Fibroblast of skin of abdomen (primary cell): ENCODE measurements around the gene LZTR1.

Experiments used
- DNase-seq: peaks from one replicate; pipeline ENCODE4 v3.0.0-alpha.2; 2013

The LZTR1 gene

DNA sequence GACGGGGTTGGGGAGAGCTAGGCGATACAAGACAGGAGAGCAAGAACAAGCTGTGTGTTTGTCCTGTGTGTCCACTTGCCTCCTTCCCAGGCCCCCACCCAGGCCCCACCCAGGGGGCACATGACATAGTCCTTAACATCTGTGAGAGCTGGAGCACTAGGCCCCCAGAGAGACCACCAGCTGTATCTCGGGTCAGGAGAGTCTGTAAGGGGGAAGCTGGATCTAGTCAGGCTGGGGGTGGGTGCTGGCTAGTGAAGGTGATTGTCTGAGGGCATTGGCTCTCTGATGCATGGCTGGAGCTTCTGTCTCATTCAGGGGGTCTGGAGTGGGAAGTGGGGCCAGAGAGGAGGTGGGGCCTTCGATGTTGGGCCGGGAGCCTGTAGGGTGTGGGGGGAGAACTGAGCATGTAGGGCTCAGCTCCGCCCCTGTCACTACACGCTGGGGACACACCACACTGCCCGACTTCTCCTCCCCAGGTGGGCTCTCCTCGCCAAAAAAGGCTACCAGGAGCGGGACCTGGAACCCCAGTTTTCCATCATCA lies 33.4 kb downstream of the LZTR1 start:
- DNase-seq: no peak

DNA sequence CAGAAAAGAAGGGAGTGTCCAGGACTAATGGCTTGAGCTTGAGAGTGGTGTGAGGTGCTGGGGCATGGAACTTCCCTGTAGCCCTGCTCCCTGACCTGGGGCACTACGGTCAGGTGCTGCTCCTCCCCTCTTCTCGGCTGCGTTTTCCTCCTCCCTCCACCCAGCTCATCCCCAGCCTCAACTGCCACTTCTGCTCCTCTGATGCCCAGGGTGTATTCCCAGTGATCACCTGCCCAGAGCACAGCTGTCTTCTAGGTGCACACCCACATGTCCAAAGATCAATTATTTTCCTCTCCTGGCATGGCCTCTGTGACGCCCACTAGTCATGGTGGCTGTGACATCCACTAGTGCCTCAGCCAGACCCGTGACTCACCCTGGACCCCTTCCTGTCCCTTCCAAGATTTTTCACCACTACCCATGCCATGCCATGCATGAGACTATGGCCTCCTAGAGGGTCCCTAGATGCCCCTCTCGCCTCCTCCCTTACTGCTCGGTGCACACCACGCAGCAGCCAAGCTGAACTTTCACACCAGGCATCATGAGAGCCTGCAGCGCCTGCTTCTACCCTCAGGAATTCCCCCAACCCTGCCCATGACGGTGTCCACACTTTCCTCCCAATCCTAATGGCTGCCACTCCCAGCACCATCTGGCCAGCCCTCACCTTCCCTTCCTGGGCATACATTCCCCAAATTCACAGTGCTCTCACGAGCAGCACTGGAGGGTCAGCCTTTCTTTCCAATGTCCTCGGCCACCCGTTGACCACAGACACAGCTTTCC lies 34.7 kb downstream of the LZTR1 start:
- no peak for DNase-seq

DNA sequence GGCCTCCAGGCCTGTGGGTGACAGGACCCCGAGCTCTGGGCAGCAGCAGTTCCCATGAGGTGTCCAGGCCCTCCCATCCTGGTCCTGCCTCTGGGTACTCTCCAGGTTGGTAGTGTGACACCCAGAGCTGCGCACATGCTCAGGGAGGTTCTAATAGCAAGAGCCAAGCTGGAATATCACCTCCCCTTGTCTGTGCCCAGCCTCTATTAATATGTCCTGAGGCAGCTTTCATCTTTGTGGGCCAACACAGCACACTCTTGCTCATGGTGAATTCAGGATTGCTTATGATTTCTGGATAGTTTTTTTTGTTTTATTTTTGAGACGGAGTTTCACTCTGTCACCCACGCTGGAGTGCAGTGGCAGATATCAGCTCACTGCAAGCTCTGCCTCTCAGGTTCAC lies 36.2 kb downstream of the LZTR1 start:
- DNase-seq: no peak

DNA sequence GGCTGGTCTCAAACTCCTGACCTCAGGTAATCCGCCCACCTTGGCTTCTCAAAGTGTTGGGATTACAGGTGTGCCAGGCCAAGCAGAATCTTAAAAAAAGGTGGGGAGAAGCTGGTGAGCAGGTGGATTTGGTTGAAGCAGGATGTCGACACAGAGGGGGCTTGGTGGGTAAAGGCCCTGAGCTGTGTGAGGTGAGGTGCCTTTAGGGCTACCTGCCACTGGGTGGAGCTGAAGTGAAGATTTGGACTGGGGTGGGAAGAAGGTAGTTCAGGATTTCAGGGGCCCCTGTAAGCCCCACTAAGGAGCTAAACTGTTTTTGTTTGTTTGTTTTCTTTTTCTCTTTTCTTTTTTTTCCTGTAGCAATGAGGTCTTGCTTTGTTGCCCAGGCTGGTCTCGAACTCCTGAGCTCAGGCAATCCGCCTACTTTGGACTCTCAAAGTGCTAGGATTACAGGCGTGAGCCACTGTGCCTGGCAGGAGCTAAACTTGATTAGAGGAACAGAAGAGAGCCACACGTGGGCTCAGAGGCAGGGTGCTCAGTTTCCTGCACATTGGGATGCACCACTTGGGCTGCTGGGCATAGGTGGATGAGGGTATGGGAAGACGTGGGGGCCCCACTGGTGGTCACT lies 38.8 kb downstream of the LZTR1 start:
- DNase-seq: no peak

DNA sequence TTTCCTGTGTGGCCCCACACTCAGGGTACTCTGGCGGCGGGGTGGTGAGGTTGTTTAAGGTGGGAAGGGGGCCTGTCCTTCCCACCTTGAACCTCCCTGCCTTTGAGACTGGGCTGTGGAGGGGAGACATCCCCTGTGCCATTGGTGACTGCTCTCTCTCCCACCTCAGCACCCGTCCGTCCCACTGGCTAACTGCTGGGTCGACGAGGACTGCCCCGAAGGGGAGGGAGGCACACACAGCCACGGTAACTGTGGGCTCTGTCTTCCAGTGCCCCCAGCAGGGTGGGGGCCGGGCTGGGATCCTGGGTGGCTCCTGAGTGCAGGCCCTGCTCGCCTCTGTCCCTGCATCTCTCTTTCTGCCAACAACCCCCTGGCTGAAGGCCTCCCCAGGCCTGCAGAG lies 40.4 kb downstream of the LZTR1 start:
- no peak for DNase-seq

DNA sequence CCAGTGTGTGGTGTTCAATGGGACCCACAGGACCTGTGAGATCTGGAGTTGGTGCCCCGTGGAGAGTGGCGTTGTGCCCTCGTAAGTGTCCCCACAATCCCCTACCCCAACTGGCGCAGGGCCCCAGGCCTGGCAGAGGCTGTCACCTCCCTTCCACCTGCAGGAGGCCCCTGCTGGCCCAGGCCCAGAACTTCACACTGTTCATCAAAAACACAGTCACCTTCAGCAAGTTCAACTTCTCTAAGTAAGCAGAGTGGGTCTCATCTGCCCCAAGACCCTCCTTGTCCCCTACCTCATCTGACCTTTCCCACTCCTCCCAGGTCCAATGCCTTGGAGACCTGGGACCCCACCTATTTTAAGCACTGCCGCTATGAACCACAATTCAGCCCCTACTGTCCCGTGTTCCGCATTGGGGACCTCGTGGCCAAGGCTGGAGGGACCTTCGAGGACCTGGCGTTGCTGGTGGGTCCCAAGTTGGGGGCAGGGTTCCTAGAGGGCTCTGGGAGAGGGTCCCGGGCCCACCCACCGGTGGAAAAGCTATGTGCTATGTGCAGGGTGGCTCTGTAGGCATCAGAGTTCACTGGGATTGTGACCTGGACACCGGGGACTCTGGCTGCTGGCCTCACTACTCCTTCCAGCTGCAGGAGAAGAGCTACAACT lies 41.0 kb downstream of the LZTR1 start:
- no peak for DNase-seq

DNA sequence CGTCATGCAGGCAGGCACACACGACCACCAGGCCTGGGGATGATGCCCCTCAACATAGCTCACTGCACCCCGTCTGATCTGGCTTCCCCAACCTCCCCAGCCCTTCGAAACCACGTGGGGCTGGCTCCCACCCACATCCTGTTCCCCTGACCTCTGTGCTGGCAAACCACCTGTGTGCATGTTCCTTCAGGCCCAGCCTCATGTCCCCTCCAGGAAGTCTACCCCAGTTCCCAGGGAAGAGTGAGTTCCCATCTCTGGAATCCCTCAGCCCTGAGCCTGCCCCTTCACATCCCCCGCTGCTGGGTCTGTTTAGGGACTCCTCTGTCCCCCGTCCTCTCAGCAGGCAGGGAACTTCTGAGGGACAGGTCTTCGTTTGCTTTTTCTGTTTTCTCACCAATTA lies 43.2 kb downstream of the LZTR1 start:
- DNase-seq: no peak

DNA sequence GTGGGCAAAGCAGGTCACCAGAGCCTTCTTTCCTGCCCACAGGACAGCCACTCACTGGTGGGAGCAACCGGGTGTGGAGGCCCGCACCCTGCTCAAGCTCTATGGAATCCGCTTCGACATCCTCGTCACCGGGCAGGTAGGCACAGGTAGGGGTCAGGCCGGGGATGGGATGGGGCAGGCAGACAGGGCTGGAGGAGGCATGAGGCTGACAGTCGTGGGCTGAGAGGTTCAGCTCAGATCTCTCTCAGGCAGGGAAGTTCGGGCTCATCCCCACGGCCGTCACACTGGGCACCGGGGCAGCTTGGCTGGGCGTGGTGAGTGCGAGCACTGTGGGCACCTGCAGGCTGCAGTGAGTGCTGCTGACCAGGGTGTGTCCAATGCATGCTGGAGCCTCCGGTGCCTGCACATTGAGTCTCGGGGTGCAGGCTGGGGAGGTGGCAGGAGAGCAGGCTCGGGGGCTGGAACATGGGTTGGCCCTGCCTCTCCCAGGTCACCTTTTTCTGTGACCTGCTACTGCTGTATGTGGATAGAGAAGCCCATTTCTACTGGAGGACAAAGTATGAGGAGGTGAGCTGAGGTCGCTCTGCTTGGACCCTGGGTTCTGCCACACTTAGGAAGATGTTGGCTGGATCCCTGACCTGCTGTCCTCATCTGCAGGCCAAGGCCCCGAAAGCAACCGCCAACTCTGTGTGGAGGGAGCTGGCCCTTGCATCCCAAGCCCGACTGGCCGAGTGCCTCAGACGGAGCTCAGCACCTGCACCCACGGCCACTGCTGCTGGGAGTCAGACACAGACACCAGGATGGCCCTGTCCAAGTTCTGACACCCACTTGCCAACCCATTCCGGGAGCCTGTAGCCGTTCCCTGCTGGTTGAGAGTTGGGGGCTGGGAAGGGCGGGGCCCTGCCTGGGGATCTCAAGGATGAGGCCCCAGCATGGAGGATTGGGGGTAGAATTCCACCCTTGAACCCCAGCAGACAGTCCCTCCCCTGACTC lies 44.0 kb downstream of the LZTR1 start:
- DNase-seq: no peak

DNA sequence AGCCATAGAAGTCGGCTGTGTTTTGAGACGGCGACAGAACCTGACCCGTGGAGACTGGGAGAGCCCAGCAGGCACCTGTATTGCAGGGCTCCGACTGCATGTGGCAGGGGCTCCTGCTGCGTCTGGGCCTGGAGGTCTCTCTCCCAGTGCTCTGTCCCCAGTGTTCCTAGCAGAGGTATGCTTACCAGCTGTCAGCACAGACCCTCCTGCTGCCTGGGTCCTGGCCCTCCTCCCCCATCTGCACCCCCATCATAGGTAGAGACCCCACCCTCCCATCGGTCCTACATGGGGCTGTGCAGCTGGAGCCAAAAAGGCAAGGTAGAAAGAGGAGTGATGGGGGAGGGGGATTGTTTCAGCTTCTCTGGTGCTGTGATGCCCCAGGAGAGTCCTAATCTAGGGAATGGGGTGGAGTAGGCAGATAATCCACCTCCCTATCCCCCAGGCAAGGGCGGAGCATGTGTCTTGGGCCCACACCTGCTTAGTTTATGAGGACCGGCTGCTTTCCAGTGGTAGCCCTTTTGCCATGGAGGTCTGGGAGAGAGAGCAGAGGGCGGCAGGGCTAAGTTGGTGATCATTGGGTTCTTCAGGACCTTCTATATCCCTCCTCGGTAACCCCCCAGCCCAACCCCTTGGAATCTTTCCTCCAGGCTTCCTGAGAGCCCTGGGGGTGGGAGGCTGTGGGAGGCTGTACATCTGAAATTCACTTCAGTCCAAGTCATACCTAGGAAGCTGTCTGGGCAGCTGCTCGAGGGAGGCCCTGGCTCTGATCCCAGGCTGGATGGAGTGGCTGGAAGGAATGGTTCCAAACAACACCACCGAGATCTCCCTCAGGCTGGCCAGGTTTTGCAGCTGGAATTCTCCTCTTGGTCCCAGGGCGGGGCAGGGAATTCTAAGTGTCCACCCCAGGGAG lies 44.9 kb downstream of the LZTR1 start:
- DNase-seq: peak; percentile 61

DNA sequence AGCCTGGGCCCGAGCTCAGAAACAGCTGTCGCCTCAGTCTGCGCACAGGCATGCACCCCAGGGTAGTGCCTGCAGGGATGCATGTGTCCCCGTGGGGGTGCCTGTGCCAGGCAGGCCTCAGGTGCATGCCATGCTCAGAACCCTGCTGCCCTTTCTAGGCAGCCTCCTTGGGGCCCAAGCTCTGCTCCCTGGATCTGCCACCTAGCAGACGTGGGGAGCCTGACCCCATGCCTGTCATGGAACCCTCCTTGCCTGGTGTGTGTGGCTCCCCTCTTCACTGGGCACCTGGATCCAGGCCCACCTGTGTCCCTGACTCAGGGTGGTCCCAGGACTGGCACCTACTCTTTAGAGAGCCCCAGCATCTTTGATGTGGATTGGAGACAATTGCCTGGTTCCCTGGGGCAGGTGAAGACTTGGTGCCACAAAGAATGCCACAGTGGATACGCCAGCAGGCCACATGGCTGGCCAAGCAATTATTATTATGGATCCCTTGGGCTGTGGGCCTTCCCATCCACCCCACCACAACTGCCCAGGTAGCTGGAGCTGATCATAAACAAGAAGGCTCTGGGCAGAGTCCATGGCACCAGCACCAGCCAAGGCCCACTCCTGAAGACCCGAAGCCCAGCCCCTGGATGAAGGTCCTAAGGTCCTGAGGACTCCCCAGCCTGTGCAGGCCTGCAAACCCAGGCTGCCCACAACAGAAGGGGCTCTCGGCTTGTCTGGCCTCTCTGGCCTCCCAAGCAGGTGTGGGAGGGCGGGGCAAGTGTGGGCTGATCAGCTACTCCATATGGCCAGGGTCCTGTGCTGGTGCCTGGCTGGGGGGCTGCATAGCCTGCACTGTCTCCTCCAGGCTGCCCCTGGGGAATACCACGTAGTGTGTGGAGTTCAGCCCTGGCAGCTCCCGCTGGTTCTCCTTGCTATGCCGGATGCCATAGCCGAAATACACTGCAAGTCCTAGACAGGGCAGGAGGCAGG lies 46.5 kb downstream of the LZTR1 start:
- no peak for DNase-seq

DNA sequence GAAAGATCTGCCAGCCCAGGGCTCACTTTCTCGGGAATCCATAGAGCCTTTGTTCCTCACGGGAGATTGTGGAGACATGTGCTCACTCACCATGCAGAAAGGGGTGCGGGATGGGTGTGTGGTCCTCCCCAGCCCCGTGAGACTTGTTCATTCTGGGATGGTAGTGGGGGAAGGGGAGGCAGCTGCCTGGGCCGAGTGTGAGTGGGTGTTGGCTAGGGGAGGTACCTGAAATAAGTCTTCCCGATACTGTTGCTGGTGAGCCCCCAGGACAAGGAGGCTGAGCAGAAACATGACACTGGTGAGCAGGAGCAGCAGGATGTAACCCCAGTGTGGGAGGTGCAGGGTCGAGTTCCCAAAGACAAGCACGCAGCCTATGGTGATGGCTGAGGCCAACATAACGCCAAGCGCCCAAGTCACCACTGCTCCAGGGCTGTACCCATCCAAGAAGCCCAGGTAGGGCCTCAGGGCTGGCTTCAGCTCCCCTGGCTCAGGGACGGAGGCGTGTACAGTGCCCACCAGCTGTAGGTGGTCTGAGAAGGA lies 47.5 kb downstream of the LZTR1 start:
- no peak for DNase-seq

DNA sequence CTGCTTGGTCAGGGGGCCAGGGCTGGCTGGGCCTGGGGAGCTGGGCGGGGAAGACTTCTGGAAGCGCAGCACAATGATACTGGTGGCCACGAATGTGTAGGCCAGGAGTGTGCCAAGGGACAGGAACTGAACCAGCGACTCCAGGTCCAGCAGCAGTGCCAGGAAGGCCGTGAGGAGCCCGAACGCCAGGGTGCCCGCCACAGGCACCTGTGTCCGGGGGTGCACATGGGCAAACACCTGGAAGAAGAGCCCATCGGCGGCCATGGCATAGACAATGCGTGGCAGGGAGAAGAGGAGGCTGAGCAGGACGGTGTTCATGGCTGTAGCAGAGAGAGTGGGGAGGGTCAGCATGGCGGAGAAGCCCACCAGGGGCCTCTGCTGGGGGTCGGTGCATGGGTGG lies 47.9 kb downstream of the LZTR1 start:
- no peak for DNase-seq

DNA sequence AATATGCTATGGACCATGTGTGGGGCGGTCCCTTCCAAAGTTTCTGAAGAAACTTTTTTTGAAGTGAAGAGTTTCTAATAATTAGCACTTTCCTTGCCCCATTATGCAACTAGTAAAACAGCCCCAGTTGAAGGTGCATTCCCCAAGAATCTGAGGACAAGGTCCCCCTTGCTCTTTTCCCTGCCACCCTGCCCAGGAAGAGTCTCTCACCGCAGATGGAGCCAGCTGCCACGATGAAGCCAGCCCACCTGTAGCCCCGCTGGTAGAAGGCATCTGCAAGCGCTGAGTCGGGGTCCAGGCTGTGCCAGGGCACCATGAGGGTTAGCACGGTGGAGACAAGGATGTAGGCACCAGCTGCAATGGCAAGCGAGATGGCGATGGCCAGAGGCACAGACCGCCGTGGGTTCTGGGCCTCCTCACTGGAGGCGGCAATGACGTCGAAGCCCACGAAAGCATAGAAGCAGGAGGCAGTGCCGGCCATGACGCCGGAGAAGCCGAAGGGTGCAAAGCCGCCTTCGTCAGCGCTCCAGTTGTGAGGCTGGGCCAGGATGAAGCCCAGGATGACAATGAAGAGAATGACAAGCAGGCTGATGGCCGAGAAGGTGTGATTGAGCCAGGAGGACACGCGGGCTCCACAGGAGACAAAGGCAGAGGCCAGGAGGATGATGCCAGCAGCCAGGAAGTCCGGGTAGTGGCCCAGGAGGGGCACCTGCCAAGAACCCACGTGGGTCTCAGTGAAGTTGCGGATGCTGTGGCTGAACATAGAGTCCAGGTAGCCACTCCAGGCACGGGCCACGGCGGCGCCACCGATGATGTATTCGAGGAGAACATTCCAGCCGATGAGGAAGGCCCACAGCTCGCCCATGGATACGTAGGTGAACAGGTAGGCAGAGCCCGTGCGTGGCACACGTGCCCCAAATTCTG lies 48.8 kb downstream of the LZTR1 start:
- no peak for DNase-seq

DNA sequence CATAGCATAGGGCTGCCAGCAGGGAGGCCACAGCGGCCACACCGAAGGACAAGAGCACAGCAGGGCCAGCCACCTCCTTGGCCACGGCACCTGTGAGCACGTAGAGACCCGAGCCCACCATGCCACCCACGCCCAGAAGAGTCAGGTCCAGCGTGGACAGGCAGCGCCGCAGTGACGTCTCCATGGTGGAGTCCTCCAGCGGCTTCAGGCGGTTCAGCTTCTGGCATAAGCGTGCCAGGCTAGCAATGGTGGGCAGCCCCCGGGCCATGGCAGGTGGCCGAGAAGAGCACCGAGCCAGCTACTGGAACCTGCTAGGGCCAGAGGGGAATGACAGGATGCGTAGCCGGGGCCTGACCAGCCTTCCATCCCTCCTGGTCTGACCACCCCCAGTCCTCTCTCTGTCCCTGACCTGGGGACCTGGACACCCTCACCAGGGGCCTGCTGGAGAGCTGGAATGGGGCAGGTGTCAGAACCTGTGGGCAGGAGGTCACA lies 49.5 kb downstream of the LZTR1 start:
- DNase-seq: no peak

DNA sequence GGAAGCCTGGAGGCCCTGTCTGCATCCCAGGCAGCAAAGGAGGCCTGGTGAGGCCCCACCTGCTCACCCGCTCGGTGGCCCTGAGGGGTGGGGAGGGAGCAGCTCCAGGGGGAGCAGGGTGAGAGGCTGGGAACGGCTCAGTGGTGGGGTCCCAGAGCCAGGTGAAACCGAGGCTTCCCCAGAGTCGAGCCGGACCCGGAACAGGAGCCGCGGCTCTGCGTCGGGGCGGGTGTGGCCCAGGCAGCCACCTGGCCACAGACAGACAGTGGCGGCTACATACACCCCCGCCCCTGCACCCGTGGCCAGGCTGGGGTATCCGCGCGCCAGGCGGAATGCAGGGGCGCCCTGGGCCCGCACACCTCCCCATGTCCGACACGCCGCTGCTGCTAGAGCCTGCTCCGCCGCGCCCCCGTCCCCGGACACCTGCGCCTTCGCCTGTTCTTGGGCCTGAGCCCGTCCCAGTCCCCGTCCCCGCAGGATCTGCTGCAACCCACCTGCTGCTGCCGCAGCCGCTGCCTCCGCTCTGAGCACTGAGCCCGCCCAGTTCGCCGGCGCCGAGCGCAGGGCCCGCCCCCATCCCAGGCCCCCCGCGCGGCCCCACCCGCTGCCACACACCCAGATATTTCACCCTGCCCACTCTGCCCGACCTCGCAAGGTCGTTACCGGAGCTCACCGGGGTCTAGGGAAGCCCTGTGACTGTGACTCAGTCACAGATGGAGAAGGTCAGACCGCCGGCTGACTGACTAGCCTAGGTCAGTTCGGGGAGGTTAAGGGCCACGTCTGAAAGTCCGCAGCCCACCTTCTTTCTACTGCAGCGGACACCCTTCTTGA lies 50.2 kb downstream of the LZTR1 start, which contains the start of gene SLC7A4:
Gene SLC7A4 (minus strand): TSS at position 525 of the 831 bp plus-strand sequence. CDS start 749 bp downstream, outside the sequence.
- DNase-seq: no peak

DNA sequence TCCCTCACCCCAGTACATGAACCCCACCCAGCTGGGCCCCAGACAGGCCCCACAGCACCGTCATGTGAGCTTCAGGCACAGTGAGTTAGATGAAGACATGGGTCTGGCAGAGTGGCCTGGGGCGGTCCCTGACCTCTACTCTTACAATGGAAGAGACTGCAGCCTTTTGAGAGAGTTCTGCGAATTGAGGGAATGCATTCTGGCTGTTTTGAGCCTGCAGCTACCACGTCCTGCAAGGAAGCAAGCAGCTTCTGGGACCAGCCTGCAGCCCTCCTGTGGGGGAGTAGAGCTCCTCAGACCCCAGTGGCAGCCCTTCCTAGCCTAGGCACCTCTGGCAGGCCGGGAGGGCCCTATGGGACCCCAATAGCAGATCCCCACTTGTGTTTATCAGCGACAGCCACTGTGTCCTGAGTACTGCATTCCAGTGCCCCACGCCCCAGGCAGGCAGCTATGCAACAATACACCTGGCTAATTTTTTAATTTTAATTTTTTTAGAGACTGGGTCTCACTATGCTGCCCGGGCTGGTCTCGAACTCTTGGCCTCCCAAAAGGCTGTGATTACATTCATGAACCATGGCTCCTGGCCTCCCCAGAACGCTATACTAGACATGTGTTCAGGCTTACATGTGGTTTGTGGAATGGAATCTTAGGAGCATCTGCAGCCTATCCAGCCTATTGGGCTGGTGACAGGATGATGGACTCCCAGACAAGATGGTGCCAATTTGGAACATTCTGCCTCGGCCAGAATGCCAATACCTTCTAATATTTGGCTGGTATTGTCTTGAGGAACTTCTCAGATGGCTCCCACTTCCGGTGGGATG lies 51.0 kb downstream of the LZTR1 start:
- peak; percentile 29 for DNase-seq
